COLO668 (cell line): Measurements from ENCODE around the gene RMI1.
"Not testable (repeated sequence)": the region's sequence is repeated elsewhere in the genome, so short reads cannot be mapped to it uniquely, and the experiment has no call there.

Source experiments
- DNase-seq: peaks from one replicate; lab custom pipeline; 2025; ENCODE audit not compliant: unreplicated experiment; lab: John Stamatoyannopoulos, UW

RMI1 gene

GRCh38 chr9:83980395-83981125 lies at the start of gene RMI1:
Gene RMI1, plus strand, starts transcription at chr9:83980805. Its CDS starts 20,182 bp downstream, at chr9:84000987.
- peak; percentile 99 for DNase-seq

- no peak for DNase-seq
Observed at GRCh38 chr9:83930881-83931280, 49.7 kb upstream of the RMI1 start.

GRCh38 chr9:83932011-83932410 lies 48.6 kb upstream of the RMI1 start:
- DNase-seq: no peak

- no peak for DNase-seq
Observed at GRCh38 chr9:83932851-83933250, 47.8 kb upstream of the RMI1 start.

- DNase-seq: no peak
Observed at GRCh38 chr9:83933790-83934189, 46.8 kb upstream of the RMI1 start.

- no peak for DNase-seq
Observed at GRCh38 chr9:83934569-83935275, 45.9 kb upstream of the RMI1 start.

GRCh38 chr9:83935276-83935935 lies 45.2 kb upstream of the RMI1 start:
- DNase-seq: no peak

- no peak for DNase-seq
Observed at GRCh38 chr9:83936523-83936922, 44.1 kb upstream of the RMI1 start.

- DNase-seq: peak; percentile 25
Observed at GRCh38 chr9:83937861-83938455, 42.6 kb upstream of the RMI1 start.

- DNase-seq: no peak
Observed at GRCh38 chr9:83940590-83941303, 39.9 kb upstream of the RMI1 start.

GRCh38 chr9:83948096-83948495 lies 32.5 kb upstream of the RMI1 start:
- DNase-seq: not testable (repeated sequence)

- DNase-seq: peak; percentile 61
Observed at GRCh38 chr9:83956086-83956435, 24.5 kb upstream of the RMI1 start.

- peak; percentile 82 for DNase-seq
Observed at GRCh38 chr9:83956436-83957247, 24.0 kb upstream of the RMI1 start.

GRCh38 chr9:83957248-83957513 lies 23.4 kb upstream of the RMI1 start:
- DNase-seq: no peak

GRCh38 chr9:83959061-83959460 lies 21.5 kb upstream of the RMI1 start:
- no peak for DNase-seq

GRCh38 chr9:83960991-83961390 lies 19.6 kb upstream of the RMI1 start:
- no peak for DNase-seq

- DNase-seq: no peak
Observed at GRCh38 chr9:83962165-83962564, 18.4 kb upstream of the RMI1 start.

- DNase-seq: peak; percentile 9
Observed at GRCh38 chr9:83964973-83965349, 15.6 kb upstream of the RMI1 start.

GRCh38 chr9:83965350-83966208 lies 15.0 kb upstream of the RMI1 start:
- no peak for DNase-seq

- DNase-seq: no peak
Observed at GRCh38 chr9:83966209-83966582, 14.4 kb upstream of the RMI1 start.
